ENCODE measurements around the gene DPY19L2. TPM values are rescaled to one million over a fixed set of nuclear protein-coding genes. Genes with fewer than 3 reads are reported as not detected.
"Not testable (repeated sequence)": the region's sequence is repeated elsewhere in the genome, so short reads cannot be mapped to it uniquely, and the experiment has no call there.

Gene DPY19L2
- total and polyA plus RNA-seq, 9 of the 15 experiments (the other 6 are each of a cell fraction or from before 2014, with no cell fraction given): 0.05 to 0.13 (median 0.12) TPM; not detected in 3

DNA sequence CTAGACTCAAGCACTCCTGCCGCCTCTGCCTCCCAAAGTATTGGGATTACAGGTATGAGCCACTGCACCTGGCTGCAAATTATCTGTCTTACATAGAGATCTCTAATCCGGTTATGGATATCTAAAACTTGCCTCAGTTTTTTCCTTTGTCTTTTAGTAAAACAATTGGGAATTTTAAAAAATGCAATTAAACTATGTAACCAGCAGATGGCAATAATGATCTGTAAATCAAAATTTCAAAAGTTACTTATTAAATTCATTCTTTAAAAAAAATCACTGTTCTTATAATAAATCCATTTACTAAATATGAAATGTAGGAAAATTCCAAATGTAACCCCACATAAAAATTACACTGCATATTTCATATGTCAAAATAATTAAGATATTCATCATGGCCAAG is 4.3 kb upstream of the DPY19L2 start:
- H3K4me2 ChIP-seq (ENCODE audit: insufficient read depth, low read length); POLR2A ChIA-PET; H3K9me1 ChIP-seq (ENCODE audit: control insufficient read depth, insufficient read depth, low read length); H3K4me3 ChIP-seq; H3K79me2 ChIP-seq (ENCODE audit: control insufficient read depth, insufficient read depth, low read length); H3K4me1 ChIP-seq (replicated peaks in 1 of 2; ENCODE audit: control insufficient read depth in 2 of 2, insufficient read depth in 2 of 2, low read length in 2 of 2); H3K9ac ChIP-seq (ENCODE audit: insufficient read depth in 1 of 2, low read depth in 2 of 2, low read length in 2 of 2); FAIRE-seq; H4K20me1 ChIP-seq (replicated peaks; ENCODE audit: control insufficient read depth, insufficient read depth, low read length); DNase-seq (ENCODE audit: extremely low read depth in 1 of 4, low spot score in 3 of 4); BruUV-seq (replicated peaks); in situ Hi-C loops (cut with MboI); H3K27ac ChIP-seq (ENCODE audit: extremely low read depth, low read depth, low read length); H3K9me3 ChIP-seq (replicated peaks; ENCODE audit: control insufficient read depth, insufficient read depth, low read depth, low read length); H2AFZ ChIP-seq (ENCODE audit: low read depth, low read length); H3K36me3 ChIP-seq (ENCODE audit: control insufficient read depth, insufficient read depth, low read length); ATAC-seq; CTCF ChIA-PET (ENCODE audit: low intra/inter-chr PET ratio): not testable (repeated sequence)
- H3K27me3 ChIP-seq (ENCODE audit: control insufficient read depth in 2 of 2, insufficient read depth in 2 of 2, low read length in 2 of 2): peaks cover 0 to 15% of the 10 kb centered on the region in 2 experiments; a peak in 1 of 5 replicates
- peak; percentile 47 to 52 for TF ChIP-seq RAD21 (CRISPR knock-in tag; conservative IDR thresholded peaks at IDR 0.05 in 1 of 2, IDR thresholded peaks at IDR 0.05 in 1 of 2)
- TF ChIP-seq, protein P1, sequence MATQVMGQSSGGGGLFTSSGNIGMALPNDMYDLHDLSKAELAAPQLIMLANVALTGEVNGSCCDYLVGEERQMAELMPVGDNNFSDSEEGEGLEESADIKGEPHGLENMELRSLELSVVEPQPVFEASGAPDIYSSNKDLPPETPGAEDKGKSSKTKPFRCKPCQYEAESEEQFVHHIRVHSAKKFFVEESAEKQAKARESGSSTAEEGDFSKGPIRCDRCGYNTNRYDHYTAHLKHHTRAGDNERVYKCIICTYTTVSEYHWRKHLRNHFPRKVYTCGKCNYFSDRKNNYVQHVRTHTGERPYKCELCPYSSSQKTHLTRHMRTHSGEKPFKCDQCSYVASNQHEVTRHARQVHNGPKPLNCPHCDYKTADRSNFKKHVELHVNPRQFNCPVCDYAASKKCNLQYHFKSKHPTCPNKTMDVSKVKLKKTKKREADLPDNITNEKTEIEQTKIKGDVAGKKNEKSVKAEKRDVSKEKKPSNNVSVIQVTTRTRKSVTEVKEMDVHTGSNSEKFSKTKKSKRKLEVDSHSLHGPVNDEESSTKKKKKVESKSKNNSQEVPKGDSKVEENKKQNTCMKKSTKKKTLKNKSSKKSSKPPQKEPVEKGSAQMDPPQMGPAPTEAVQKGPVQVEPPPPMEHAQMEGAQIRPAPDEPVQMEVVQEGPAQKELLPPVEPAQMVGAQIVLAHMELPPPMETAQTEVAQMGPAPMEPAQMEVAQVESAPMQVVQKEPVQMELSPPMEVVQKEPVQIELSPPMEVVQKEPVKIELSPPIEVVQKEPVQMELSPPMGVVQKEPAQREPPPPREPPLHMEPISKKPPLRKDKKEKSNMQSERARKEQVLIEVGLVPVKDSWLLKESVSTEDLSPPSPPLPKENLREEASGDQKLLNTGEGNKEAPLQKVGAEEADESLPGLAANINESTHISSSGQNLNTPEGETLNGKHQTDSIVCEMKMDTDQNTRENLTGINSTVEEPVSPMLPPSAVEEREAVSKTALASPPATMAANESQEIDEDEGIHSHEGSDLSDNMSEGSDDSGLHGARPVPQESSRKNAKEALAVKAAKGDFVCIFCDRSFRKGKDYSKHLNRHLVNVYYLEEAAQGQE (IDR thresholded peaks at IDR 0.05; ENCODE audit: borderline replicate concordance): peak; percentile 17; the same call in 1 of the 2 replicates
- TF ChIP-seq, protein P1 (CRISPR knock-in tag; IDR thresholded peaks at IDR 0.05; ENCODE audit: low read depth): not testable (repeated sequence)
- TF ChIP-seq, protein P2, sequence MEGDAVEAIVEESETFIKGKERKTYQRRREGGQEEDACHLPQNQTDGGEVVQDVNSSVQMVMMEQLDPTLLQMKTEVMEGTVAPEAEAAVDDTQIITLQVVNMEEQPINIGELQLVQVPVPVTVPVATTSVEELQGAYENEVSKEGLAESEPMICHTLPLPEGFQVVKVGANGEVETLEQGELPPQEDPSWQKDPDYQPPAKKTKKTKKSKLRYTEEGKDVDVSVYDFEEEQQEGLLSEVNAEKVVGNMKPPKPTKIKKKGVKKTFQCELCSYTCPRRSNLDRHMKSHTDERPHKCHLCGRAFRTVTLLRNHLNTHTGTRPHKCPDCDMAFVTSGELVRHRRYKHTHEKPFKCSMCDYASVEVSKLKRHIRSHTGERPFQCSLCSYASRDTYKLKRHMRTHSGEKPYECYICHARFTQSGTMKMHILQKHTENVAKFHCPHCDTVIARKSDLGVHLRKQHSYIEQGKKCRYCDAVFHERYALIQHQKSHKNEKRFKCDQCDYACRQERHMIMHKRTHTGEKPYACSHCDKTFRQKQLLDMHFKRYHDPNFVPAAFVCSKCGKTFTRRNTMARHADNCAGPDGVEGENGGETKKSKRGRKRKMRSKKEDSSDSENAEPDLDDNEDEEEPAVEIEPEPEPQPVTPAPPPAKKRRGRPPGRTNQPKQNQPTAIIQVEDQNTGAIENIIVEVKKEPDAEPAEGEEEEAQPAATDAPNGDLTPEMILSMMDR (IDR thresholded peaks at IDR 0.05 in 2 of 3, conservative IDR thresholded peaks at IDR 0.05 in 1 of 3; ENCODE audit: insufficient read depth in 2 of 3, low read depth in 1 of 3, low read length in 3 of 3): peak in 1 of 3 experiments; percentile 23; a peak in 2 of 6 replicates
- 0% methylated on average over 2 of the region's 2 CpGs for WGBS (ENCODE audit: insufficient coverage, low coverage, missing lambda C conversion rate)
- intact Hi-C loops (cut with micrococcal nuclease): loop anchor here (5.0 kb wide), 1 partner anchor 585 kb away; no protein-coding TSS in a partner anchor

DNA sequence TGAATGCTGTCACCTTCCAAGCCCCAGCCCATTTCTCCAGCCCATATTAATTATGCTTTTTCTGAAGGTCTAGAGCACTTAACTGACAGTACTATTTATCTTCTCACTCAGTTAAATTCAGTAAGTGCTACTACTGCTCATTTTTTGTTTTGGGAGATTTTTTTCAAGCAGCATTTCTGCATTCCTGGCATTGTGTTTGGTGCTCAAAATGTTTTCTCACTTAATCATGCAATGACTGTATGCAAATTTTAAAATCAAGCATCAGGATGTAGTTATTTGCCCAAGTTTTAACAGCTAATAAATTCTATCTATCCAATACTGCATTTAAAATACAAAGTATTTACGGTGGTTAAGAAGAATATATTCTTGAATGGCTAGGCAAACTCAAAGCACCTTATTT is 1.6 kb upstream of the DPY19L2 start:
- WGBS (ENCODE audit: insufficient coverage, low coverage, missing lambda C conversion rate): 0% methylated on average over 1 of the region's 1 CpG
- DNase-seq (ENCODE audit: extremely low read depth in 1 of 4, low spot score in 3 of 4); H3K79me2 ChIP-seq (ENCODE audit: control insufficient read depth, insufficient read depth, low read length); H3K9me1 ChIP-seq (ENCODE audit: control insufficient read depth, insufficient read depth, low read length); POLR2A ChIA-PET; BruUV-seq (replicated peaks); H4K20me1 ChIP-seq (replicated peaks; ENCODE audit: control insufficient read depth, insufficient read depth, low read length); ATAC-seq; H3K9me3 ChIP-seq (replicated peaks; ENCODE audit: control insufficient read depth, insufficient read depth, low read depth, low read length); H3K4me3 ChIP-seq; H3K9ac ChIP-seq (ENCODE audit: insufficient read depth in 1 of 2, low read depth in 2 of 2, low read length in 2 of 2); FAIRE-seq; H3K27ac ChIP-seq (ENCODE audit: extremely low read depth, low read depth, low read length); CTCF ChIA-PET (ENCODE audit: low intra/inter-chr PET ratio); H2AFZ ChIP-seq (ENCODE audit: low read depth, low read length); H3K4me2 ChIP-seq (ENCODE audit: insufficient read depth, low read length); H3K36me3 ChIP-seq (ENCODE audit: control insufficient read depth, insufficient read depth, low read length); H3K4me1 ChIP-seq (replicated peaks in 1 of 2; ENCODE audit: control insufficient read depth in 2 of 2, insufficient read depth in 2 of 2, low read length in 2 of 2): not testable (repeated sequence)
- in situ Hi-C loops (cut with MboI) (loop anchor here (10.0 kb wide), 1 partner anchor 585 kb away; no protein-coding TSS in a partner anchor), intact Hi-C loops (cut with micrococcal nuclease) (loop anchor here (5.0 kb wide), 1 partner anchor 587 kb away; no protein-coding TSS in a partner anchor)
- H3K27me3 ChIP-seq (ENCODE audit: control insufficient read depth in 2 of 2, insufficient read depth in 2 of 2, low read length in 2 of 2): peaks cover 0 to 15% of the 10 kb centered on the region in 2 experiments; a peak in 1 of 5 replicates
